SKM-1 treated with dmso at 0.1 percent for 144 hours (cell line): ENCODE data around the gene MIER2.

ENCODE experiments used
- DNase-seq: peaks from one replicate; lab custom pipeline; 2025; ENCODE audit not compliant: unreplicated experiment; lab: John Stamatoyannopoulos, UW

The MIER2 gene

GRCh38 chr19:335486-336066 lies 9.0 kb downstream of the MIER2 start:
- DNase-seq: no peak

GRCh38 chr19:335072-335471 lies 9.5 kb downstream of the MIER2 start:
- DNase-seq: no peak

DNA sequence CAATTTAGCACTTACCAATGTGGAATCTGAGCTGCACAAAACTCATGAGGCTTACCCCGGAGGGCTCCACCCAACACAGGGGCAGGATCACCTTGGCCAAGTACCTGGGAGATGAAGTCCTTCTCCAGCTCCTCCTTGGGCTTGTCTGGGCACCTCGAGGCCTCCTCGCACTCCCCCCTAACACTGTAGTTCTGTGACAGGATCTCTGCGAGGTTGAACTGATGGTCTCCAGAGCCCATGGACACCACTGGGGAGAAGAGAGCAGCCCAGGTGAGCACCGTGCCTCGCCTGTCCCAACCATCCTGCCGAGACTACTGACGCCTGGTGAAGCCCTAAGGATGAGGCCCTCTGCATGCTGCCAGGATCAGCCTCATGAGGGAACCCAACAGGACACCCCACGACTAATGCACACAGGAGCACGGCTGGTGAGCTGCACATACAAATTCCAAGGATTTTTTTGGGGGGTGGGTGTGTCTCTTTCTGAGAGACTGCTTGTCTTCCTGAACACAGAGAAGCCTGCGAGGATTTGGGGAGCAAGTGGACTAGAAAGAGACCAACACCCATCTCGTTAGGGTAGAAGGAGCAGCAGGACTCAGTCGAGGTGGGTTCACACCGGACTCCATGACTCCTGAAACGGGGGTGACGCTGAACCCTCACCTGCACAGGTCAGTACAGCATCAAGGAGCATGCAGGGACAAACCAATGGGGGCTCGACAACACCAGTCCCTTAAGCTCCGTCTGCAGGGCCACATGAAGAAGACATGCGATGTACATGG lies 10.1 kb downstream of the MIER2 start:
- no peak for DNase-seq

GRCh38 chr19:330503-330902 lies 14.1 kb downstream of the MIER2 start:
- DNase-seq: no peak

DNA sequence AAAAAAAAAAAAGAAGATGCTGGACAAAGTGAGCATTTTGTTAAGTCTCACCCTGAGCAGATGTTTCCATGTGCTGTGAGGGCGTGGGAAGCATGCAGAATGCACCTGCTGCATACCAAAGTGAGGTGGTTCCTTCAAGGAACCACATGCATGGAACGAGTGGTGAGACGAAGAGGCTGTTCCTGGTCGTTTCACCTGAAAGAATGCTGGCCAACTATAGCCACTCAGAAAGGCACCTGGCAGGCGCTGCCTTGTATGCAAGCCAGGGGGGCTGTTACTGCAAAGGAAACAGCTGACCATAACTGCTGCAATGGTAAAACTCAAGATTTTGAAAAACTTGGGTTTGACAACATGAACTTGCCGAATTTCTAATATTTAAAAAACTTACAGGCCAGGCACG lies 14.7 kb downstream of the MIER2 start:
- DNase-seq: no peak

DNA sequence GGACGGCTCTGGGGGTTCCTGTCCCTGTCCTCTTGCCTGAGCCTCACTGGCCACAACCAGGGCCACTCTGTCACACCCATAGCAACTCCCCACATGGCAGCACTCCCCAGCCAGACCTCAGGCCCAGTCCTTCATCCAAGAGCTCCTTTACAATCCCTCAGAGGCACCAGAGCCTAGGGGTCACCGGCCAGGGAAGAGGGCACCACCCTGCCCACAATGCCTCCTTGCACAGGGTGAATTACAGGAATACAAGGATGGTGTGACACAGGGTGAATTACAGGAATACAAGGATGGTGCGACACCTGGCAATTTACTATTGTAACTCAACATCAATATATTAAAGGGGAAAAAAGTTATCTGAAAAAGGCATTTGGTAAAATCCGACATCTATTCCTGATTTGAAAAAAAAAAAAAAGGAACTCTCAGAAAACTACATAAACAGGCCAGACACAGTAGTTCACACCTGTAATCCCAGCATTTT lies 16.5 kb downstream of the MIER2 start:
- no peak for DNase-seq

DNA sequence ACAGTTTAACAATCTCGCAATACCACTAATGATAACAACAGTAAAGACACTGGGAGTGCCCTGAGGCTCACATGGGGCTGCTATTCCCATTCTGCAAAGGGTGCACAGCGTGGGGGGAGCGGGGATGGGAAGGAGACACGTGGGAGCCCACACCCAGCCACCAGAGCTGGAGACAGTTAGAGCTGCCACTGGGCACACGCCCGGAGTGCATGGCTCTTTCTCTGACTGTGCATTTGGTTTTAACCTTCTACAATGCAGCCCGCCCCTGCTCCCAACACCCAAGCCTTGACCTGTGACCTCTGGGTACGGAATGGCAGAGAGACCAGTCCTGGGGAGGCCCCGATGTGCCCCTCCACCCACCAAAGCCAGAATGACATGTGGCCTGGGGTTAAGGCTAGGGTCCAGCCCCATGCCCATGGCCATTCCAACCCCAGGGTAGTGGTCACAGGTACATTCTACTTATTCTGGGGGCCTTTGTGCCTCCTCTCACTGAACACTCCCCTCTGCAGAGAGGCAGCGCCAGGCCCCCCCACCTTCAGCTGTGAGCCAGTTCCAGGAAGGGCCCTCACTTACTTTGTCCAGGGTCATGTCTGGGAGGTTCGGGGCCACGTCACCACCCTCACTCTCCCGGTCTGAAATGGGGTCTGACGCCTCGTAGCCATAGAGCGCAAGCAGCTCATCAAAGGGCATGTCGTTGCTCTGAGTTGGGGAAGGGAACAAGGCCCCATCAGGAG lies 17.1 kb downstream of the MIER2 start:
- no peak for DNase-seq

- DNase-seq: no peak
These were observed 17.7 kb downstream of the MIER2 start for GRCh38 chr19:326871-327270.

GRCh38 chr19:325937-326565 lies 18.5 kb downstream of the MIER2 start:
- DNase-seq: no peak

- DNase-seq: no peak
These were observed 19.2 kb downstream of the MIER2 start for GRCh38 chr19:325173-325936.

GRCh38 chr19:324716-325115 lies 19.9 kb downstream of the MIER2 start:
- no peak for DNase-seq

- no peak for DNase-seq
These were observed 22.0 kb downstream of the MIER2 start for GRCh38 chr19:322616-323015.

DNA sequence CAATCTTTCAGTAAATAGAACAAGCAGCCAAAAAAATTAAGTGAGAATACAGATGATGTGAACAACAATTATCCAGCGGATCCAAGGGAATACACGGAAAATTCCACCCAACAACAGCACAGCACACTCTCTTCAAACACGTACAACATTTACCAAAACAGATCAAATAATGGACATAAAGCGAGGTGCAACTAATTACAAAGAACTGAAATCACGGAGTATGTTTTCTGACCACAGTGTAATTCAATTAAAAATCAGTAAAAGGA lies 26.2 kb downstream of the MIER2 start:
- DNase-seq: no peak

DNA sequence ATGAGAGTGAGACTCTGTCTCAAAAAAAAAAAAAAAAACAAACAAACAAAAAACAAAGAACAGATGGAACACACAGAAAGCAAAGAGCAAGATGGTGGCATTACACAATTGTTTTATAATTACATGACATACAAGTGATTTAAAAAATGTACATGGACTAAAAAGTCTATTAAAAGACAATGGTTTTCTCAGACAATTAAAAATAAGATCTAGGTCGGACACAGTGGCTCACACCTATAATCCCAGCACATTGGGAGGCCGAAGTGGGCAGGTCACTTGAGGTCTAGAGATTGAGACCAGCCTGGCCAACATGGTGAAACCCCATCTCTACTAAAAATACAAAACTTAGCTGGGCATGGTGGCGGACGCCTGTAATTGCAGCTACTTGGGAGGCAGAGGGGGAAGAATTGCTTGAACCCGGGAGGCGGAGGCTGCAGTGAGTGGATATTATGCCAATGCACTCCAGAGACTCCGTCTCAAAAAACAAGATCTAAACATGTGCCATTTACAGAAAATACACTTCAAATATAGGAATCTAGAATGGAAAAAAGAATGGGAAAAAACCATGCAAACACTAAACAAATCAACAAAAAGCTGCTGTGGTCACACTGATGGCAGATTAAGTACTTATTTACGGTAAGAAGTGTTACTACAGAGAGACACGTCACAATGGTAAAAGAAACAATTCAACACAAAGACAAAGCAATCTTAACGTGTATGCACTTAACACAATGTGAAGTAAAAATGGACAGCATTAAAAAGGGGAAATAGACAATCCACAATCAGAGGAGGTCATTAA lies 26.7 kb downstream of the MIER2 start:
- DNase-seq: no peak

DNA sequence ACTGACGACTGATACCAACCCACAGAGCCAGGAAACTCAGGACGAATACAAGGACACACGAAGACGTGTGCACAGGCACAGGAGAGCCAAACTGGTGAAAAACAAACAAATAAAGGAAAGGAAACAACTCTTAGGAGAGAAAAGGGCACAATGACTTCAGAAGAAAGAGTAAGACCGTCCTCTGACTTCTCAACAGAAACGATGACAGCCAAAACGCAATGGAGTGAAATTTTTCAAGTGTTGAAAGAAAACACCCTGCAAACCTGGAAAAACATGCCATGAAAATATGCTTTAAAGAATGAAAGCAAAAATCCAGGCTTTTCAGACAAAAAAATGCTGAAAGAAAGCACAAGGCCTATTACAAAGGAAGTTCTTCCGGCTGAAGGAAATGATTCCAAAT lies 28.8 kb downstream of the MIER2 start:
- no peak for DNase-seq

DNA sequence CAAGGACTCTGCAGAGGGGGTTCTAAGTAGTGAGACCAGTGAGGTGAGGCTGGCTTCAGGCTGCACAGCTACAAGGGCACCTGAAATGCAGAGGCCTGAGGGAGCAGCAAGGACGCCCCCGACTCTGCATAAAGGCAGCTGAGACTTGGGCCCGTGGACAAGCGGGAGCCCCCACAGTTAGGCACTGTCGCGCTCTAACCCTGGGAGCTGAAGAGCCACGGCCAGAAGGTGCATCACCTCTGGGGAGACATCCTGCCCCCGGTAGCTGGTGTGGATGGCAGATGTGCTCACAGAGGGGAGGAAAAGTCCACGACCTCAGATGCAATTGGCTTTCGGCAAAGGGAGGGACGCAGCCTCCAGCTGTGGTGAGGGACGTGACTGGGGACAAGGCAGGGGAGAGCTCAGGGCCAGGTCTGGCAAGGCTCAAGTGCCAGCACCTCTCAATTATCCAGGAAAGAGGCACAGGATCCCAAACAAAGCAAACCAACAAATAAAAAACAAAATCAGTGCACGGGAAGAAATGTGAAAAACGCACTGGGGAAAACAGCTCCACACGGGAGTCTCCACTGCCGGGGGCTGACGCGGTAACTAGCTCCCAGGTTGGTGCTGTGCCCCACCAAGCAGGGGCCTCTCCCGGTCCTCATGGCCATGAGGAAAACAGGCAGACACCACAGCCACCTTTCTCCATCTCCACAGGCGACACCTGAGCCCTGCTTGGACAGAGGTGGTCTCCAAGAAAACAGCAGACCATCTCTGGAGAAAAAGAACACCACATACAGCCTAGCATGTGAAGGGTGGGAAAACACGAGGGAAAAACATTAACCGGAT lies 30.4 kb downstream of the MIER2 start:
- no peak for DNase-seq

DNA sequence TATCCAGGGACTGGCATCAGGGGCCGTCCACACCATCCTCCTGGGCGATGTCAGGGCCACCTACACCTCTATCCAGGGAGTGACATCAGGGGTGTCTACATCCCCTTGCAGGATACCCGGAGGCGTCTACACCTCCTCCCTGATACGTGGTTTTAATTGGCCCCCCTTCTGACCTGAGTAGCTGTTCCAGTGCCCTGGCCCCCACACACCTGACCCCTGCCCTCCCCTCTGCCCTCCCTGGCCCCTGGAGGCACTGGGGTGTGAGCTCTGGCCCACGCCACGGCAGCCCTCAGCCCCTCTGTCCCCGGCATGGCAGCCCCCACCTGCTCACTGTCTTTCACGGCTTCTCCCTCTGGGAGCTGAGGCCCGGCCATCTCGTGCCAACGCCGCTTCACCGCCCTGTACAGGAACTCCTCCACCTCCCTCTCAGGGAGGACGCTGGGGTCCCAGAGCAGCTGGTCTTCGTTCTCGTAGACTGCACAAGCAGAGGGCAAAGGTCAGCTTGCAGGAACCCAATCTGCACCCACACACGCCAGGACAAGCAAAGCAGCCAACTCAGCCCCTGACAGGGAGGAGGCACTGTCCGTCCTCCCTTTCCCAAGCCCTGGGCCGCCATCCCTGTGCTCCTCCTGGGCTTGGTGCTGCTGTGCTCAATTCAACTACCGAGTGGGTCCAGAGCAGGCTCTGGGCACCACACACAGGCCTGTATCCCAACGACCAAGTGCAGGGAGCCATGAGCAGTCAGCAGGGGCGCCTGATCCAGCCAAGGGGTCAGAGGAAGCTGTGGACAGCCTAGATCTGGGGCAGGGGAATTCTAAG lies 31.2 kb downstream of the MIER2 start:
- no peak for DNase-seq

DNA sequence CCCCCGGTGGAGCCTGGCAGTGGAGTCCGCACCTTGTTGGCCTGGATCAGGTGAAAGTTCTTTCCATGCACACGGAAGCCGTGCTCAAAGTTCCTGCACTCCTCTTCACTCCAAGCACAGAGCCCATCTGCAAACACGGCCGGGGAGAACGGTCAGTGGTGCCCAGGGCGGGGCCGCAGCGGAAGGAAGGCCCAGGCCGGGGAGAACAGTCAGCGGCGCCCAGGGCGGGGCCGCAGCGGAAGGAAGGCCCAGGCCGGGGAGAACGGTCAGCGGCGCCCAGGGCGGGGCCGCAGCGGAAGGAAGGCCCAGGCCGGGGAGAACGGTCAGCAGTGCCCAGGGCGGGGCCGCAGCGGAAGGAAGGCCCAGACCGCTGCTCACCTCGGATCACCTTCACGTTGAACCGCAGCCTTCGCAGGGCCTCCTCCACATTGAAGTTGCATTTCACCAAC lies 32.8 kb downstream of the MIER2 start:
- no peak for DNase-seq
